ENCODE measurements around the gene PROM2.
"Not testable (repeated sequence)": the region's sequence is repeated elsewhere in the genome, so short reads cannot be mapped to it uniquely, and the experiment has no call there.

The PROM2 gene

DNA sequence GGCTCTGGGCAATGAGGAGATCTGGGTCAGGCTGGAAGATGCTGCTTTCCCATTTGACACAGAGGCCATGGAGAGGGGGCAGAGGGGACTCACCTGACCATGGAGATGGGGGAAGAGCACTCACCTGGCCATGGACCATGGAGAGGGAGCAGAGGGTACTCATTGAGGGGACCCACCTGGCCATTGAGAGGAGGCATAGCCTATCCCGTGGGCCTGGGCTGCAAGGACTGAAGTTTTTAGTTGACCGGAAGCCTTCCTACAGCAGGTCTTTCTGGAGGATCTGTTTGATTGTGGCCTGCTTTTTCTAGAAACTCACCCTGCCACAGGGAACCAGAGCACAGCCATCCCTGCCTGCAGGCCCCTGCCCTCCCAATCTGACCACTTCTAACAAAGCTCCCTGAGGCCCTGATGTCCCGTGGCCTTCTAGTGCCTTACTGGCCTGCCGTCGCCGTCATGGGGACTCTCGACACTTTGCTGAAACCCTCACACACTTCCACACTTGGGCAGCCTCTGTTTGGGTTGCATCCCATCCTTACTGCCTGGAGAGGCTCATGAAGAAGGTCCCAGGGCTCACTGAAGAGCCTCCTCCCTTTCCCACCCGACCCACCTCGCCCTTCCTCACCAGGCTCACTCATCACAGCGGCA is 5.1 kb upstream of the PROM2 start:
- no peak for DNase-seq

GRCh38 chr2:95269745-95270144 is 4.5 kb upstream of the PROM2 start:
- DNase-seq = not testable (repeated sequence)

- DNase-seq = no peak
Measured at GRCh38 chr2:95270541-95271081, 3.6 kb upstream of the PROM2 start.

GRCh38 chr2:95271381-95271971 is 2.8 kb upstream of the PROM2 start:
- no peak for DNase-seq

- DNase-seq = no peak
Measured at GRCh38 chr2:95272299-95272751, 1.9 kb upstream of the PROM2 start.

- DNase-seq = no peak
Measured at GRCh38 chr2:95272781-95273180, 1.5 kb upstream of the PROM2 start.

- no peak for DNase-seq
Measured at GRCh38 chr2:95273566-95274290, 521 bp upstream of the PROM2 start.

DNA sequence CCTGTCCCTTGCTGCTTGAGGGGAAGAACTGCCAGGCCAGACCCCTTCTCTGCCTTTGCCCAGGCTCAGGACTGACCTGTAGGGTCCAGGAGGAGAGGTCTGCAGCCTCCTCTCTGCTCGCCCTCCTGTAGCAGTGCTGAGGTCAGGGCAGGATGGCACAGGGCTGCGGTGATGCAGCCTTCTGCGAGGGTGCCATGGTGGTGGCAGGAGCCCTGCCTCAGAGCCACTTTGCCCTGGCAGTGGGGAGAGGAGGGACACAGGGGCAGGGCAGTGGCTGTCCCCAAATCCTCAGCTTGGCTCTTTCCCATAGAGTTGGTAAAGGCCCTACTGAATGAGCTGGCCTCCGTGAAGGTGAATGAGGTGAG is 884 bp downstream of the PROM2 start:
- DNase-seq = no peak

- DNase-seq = no peak
Measured at GRCh38 chr2:95275601-95276243, 1.5 kb downstream of the PROM2 start.

DNA sequence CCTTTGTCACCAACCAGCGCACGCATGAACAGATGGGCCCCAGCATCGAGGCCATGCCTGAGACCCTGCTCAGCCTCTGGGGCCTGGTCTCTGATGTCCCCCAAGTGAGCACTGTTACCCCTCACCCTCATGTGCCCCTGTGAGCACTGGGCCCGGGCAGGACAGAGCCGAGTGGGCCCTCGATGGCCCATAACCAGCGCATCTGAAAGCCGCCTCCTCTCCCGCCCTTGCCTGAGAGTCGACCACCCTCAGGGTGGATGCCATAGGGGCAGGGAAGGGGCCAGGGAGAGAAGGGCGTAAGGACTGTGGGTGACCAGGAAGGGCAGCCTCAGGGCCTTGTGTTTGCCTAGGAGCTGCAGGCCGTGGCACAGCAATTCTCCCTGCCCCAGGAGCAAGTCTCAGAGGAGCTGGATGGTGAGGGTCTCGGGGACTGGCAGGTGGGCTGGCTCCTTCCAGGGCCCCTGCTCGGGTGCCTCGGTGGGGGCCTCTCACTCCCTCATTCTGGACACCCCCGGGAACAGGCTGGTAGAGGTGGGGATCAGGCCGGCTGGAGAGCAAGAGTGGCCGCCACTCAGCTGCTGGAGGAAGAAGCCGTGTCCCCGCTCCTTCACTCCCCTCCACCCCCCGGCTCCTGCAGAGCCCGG is 2.1 kb downstream of the PROM2 start:
- DNase-seq = no peak

GRCh38 chr2:95276888-95277245 is 2.6 kb downstream of the PROM2 start:
- DNase-seq = no peak

GRCh38 chr2:95277246-95277906 is 3.1 kb downstream of the PROM2 start:
- no peak for DNase-seq

- no peak for DNase-seq
Measured at GRCh38 chr2:95278051-95278471, 3.8 kb downstream of the PROM2 start.

- DNase-seq = no peak
Measured at GRCh38 chr2:95278637-95279225, 4.5 kb downstream of the PROM2 start.

DNA sequence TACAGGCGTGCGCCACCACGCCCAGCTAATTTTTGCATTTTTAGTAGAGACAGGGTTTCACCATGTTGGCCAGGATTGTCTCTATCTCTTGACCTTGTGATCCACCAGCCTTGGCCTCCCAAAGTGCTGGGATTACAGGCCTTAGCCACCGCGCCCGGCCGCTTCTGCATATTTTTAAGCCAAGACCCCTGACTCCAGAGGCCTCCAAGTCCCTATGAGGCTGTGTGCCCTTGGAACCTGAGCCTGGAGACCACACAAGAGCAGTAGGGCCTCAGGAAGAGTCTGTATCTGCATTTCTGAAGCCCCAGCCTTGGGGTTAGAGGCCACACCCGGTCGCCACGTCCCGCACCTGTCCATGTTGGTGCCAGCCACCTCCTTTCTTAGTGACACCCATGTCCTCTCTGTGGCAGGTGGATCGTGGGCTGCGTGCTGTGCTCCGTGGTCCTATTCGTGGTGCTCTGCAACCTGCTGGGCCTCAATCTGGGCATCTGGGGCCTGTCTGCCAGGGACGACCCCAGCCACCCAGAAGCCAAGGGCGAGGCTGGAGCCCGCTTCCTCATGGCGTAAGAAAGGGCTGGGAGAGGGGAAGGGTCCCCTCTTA is 5.3 kb downstream of the PROM2 start:
- DNase-seq = no peak

- no peak for DNase-seq
Measured at GRCh38 chr2:95281071-95281470, 6.8 kb downstream of the PROM2 start.

- no peak for DNase-seq
Measured at GRCh38 chr2:95281786-95282185, 7.5 kb downstream of the PROM2 start.

- no peak for DNase-seq
Measured at GRCh38 chr2:95282458-95282857, 8.2 kb downstream of the PROM2 start.

GRCh38 chr2:95283562-95283961 is 9.3 kb downstream of the PROM2 start:
- no peak for DNase-seq

GRCh38 chr2:95284886-95285541 is 10.8 kb downstream of the PROM2 start:
- no peak for DNase-seq

DNA sequence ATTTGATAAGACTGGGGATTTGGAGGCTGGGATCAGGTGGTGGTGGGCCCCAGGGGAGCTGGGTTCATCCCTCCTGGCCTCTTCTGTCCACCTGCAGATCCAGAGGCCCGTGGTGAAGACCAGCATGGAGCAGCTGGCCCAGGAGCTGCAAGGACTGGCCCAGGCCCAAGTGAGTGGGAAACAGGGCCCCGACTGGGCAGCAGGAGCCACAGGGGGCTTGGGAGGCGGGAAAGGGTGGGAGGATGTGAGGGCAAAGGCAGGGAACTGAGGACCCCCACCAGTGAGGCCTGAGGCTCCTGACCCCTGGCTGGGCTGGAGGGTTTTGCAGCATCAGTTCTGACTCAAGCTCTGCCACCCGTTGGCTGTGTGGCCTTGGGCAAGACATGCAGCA is 11.3 kb downstream of the PROM2 start:
- DNase-seq = no peak
